ENCODE data around the gene DHRS7.
A peak's percentile ranks its signal among the peaks of the same experiment; 100 is the strongest.

DHRS7 gene

GRCh38 chr14:60094306-60094897 lies 70.8 kb downstream of the DHRS7 start:
- peaks cover 41% of the 10 kb centered on the region for H3K4me1 ChIP-seq (ENCODE audit: insufficient read depth, low read length)
- ATAC-seq (ENCODE audit: insufficient read depth, low read depth): no peak
- no peaks in the 10 kb centered on the region for H3K9me3 ChIP-seq (ENCODE audit: insufficient read depth, low read length, severe bottlenecking)
- H3K79me2 ChIP-seq (ENCODE audit: insufficient read depth, low read length): peaks cover 73% of the 10 kb centered on the region
- H3K9ac ChIP-seq (ENCODE audit: low read depth, low read length): peak overlapping the region; percentile 9
- H3K4me2 ChIP-seq (ENCODE audit: insufficient read depth, low read length): peak overlapping the region; percentile 65
- H3K27me3 ChIP-seq (ENCODE audit: insufficient read depth, low read length, poor library complexity): no peaks in the 10 kb centered on the region
- peaks cover 16% of the 10 kb centered on the region; the same call in 1 of the 2 replicates for H4K20me1 ChIP-seq (ENCODE audit: insufficient read depth, low read length)
- no peak for TF ChIP-seq CTCF (IDR thresholded peaks at IDR 0.05; ENCODE audit: borderline replicate concordance, extremely low read depth, low read length, poor library complexity, severe bottlenecking)
- TF ChIP-seq EZH2 (IDR thresholded peaks at IDR 0.05; ENCODE audit: borderline replicate concordance, low read depth, low read length, severe bottlenecking): no peak
- DNase-seq: peak; percentile 43
- H3K27ac ChIP-seq (ENCODE audit: low read length): peak overlapping the region; percentile 59
- H2AFZ ChIP-seq (ENCODE audit: low read depth, low read length): no peak overlapping the region
- peak overlapping the region in 1 of 2 experiments; percentile 82; a peak in 2 of 4 replicates for H3K4me3 ChIP-seq (ENCODE audit: low read depth in 1 of 2, low read length in 2 of 2)
- peaks cover 24% of the 10 kb centered on the region for H3K36me3 ChIP-seq (ENCODE audit: insufficient read depth, low read length)
